Tibial nerve (tissue), 4 donors: Measurements from ENCODE around the gene C8G. TPM values are rescaled to one million over a fixed set of nuclear protein-coding genes. Genes with fewer than 3 reads are reported as not detected.
A peak's percentile ranks its signal among the peaks of the same experiment; 100 is the strongest.

Source experiments
- DNase-seq, 2 donors: peaks; one replicate each; pipeline ENCODE4 v3.0.0-alpha.2; 2019; ENCODE audit warnings: low spot score in 2 of 2
- H3K27ac ChIP-seq, 4 donors: fragments of 200-600 bp; sonication (generic) in 3 of 4; one replicate each; pipeline ENCODE4 v1.5.1; 2017 to 2019; ENCODE audit warnings: mild to moderate bottlenecking in 1 of 4
- H3K27me3 ChIP-seq, 2 donors: fragments of 200-600 bp; sonication (generic) in 1 of 2; one replicate each; pipeline versions ENCODE4 v1.5.1 to v1.6.0; 2017 to 2019
- H3K36me3 ChIP-seq, 3 donors: fragments of 200-600 bp; sonication (generic); one replicate each; pipeline ENCODE4 v1.5.1; 2018 to 2019
- H3K4me1 ChIP-seq, 4 donors: fragments of 200-600 bp; sonication (generic) in 3 of 4; one replicate each; pipeline ENCODE4 v1.5.1; 2017 to 2019
- H3K4me3 ChIP-seq, 4 donors: fragments of 200-600 bp; sonication (generic) in 3 of 4; one replicate each; pipeline ENCODE4 v1.5.1; 2017 to 2019; ENCODE audit warnings: mild to moderate bottlenecking in 1 of 4, moderate library complexity in 1 of 4
- H3K9me3 ChIP-seq, 4 donors: fragments of 200-600 bp; sonication (generic) in 3 of 4; one replicate each; pipeline ENCODE4 v1.5.1; 2017 to 2019
- EP300 ChIP-seq, 2 donors: sonication (generic); formaldehyde crosslinking; IDR thresholded peaks; one replicate each; pipeline ENCODE4 v1.6.1; 2017; ENCODE audit warnings: antibody characterized with exemption in 2 of 2, mild to moderate bottlenecking in 1 of 2
- POLR2A ChIP-seq, 2 donors: fragments of 450-650 bp; IDR thresholded peaks; one replicate each; pipeline ENCODE4 v1.6.1; 2017; ENCODE audit warnings: antibody characterized with exemption in 2 of 2, mild to moderate bottlenecking in 2 of 2, moderate library complexity in 2 of 2
- WGBS, 2 donors: methylation state at CpG; one replicate each; pipeline ENCODE4 v1.1.5; 2018; 5-methylcytosine and 5-hydroxymethylcytosine counted together
- total RNA-seq, 4 donors: library from RNA; depleted of rRNA; stranded (reverse); fragments of >200 nt; gene quantifications; one replicate each; pipeline ENCODE4 v1.1.0, GENCODE V29; 2016
- TF ChIP-seq, protein P1 (sequence below), 5 experiments: fragments of 200-600 bp in 3 of 5; fragments of 450-650 bp in 2 of 5; sonication (generic) in 3 of 5; IDR thresholded peaks; one replicate each; pipeline ENCODE4 v1.5.1; 2016 to 2019; ENCODE audit warnings: antibody characterized with exemption in 5 of 5, mild to moderate bottlenecking in 3 of 5, moderate library complexity in 2 of 5

Gene C8G
- total RNA-seq, 4 donors from 2014 or later, result 3.3 to 5.1 TPM; not detected in 2

DNA sequence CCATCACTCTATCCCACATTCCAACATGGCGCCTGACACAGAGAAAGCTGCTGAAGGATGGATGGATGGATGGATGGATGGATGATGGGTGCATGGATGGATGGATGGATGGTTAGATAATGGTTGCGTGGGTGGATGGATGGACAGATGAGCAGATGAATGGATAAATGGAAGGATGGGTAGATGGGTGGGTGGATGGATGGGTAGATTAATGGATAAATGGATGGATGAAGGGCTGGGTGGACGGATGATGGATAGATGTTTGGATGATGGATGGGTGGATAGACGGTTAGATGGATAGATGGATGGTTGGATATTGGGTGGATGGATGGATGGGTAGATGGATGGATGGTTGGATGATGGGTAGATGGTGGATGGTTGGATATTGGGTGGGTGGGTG is 11.6 kb downstream of the C8G start:
- Histone ChIP-seq H3K36me3 (no peaks in the 10 kb centered on the region), H3K4me3 (no peak overlapping the region), H3K9me3 (no peaks in the 10 kb centered on the region), H3K27me3 (no peaks in the 10 kb centered on the region), H3K4me1 (peaks cover 0 to 48% (median 16%) of the 10 kb centered on the region in 4 donors), H3K27ac (no peak overlapping the region)
- DNase-seq, result no peak
- WGBS, 2 donors, result 94 to 95% methylated on average over 4 of the region's 4 CpGs
- TF ChIP-seq, protein P1, sequence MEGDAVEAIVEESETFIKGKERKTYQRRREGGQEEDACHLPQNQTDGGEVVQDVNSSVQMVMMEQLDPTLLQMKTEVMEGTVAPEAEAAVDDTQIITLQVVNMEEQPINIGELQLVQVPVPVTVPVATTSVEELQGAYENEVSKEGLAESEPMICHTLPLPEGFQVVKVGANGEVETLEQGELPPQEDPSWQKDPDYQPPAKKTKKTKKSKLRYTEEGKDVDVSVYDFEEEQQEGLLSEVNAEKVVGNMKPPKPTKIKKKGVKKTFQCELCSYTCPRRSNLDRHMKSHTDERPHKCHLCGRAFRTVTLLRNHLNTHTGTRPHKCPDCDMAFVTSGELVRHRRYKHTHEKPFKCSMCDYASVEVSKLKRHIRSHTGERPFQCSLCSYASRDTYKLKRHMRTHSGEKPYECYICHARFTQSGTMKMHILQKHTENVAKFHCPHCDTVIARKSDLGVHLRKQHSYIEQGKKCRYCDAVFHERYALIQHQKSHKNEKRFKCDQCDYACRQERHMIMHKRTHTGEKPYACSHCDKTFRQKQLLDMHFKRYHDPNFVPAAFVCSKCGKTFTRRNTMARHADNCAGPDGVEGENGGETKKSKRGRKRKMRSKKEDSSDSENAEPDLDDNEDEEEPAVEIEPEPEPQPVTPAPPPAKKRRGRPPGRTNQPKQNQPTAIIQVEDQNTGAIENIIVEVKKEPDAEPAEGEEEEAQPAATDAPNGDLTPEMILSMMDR (IDR thresholded peaks at IDR 0.05), result no peak
- TF ChIP-seq POLR2A (IDR thresholded peaks at IDR 0.05), result no peak
- TF ChIP-seq EP300 (IDR thresholded peaks at IDR 0.05), result no peak

DNA sequence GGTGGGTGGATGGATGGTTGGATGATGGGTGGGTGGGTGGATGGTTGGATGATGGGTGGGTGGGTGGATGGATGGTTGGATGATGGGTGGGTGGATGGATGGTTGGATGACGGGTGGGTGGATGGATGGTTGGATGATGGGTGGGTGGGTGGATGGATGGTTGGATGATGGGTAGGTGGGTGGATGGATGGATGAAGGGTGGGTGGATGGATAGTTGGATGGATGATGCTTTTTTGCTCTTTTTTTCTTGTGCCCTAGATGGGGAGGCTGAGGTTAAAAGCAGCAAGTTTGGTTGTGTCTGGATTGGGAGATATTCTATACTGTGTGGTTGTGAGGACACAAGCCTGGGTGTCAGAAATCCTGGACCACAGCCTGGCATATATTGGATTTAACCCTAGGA is 12.4 kb downstream of the C8G start:
- Histone ChIP-seq H3K27me3 (no peaks in the 10 kb centered on the region), H3K27ac (peak overlapping the region in 1 of 4 donors; percentile 88), H3K4me1 (peaks cover 0 to 47% (median 11%) of the 10 kb centered on the region in 4 donors), H3K9me3 (no peaks in the 10 kb centered on the region), H3K36me3 (no peaks in the 10 kb centered on the region), H3K4me3 (no peak overlapping the region)
- 87 to 88% methylated on average over 1 of the region's 1 CpG for WGBS, 2 donors
- TF ChIP-seq, protein P1 (IDR thresholded peaks at IDR 0.05), result no peak
- TF ChIP-seq POLR2A (IDR thresholded peaks at IDR 0.05), result no peak
- no peak for TF ChIP-seq EP300 (IDR thresholded peaks at IDR 0.05)
- DNase-seq, result no peak

DNA sequence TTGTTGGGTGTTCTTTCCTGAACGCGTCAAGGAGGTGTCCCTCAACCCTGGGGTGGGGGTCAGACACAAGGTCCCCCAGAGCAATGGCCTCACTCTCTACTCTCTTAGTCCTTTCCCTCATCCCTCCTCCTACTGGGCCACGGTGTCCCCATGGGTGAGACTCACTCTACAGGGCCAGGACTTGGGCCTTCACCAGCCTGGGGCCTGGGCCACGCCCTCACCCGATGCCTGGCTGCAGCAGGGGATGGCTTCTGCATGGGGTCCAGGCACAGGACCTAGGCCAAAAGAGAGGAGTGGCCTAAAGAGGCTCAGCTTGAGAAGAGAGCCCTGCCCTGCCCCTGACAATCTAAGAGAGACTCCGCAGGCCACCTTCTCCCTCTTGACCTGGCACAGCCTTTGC is 12.9 kb downstream of the C8G start:
- Histone ChIP-seq H3K27ac (peak overlapping the region in 2 of 4 donors; percentile 65 to 88), H3K9me3 (no peaks in the 10 kb centered on the region), H3K4me3 (no peak overlapping the region), H3K36me3 (no peaks in the 10 kb centered on the region), H3K4me1 (peaks cover 0 to 46% (median 11%) of the 10 kb centered on the region in 4 donors), H3K27me3 (no peaks in the 10 kb centered on the region)
- WGBS, 2 donors, result 93% methylated on average over 6 of the region's 6 CpGs
- DNase-seq, result no peak
- TF ChIP-seq EP300 (IDR thresholded peaks at IDR 0.05) (no peak), POLR2A (IDR thresholded peaks at IDR 0.05) (no peak)
- TF ChIP-seq, protein P1 (IDR thresholded peaks at IDR 0.05), result no peak

DNA sequence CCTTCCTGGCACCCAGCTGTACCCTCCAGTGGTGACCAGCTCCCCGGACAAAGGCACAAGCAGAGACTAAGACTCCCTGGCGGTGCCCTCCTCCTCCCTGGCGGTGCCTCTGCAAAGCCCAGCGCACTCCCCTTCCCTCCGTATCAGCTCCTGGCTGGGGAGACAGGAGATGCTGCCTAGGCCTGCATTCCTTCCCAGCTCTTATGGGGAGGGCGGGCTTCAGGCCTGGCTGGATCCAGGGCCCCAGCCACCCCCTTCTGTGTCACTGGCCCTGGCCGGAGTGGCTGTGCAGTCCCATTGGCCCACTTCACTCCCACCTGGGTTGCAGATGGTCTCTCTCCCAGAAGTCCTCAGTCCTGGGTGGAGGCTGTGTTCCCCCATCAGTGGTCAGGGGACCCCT is 13.4 kb downstream of the C8G start:
- Histone ChIP-seq H3K27me3 (no peaks in the 10 kb centered on the region), H3K27ac (peak overlapping the region in 3 of 4 donors; percentile 65 to 88 (median 85)), H3K9me3 (no peaks in the 10 kb centered on the region), H3K4me1 (peaks cover 0 to 51% (median 11%) of the 10 kb centered on the region in 4 donors), H3K36me3 (no peaks in the 10 kb centered on the region), H3K4me3 (no peak overlapping the region)
- TF ChIP-seq POLR2A (IDR thresholded peaks at IDR 0.05), result no peak
- TF ChIP-seq, protein P1 (IDR thresholded peaks at IDR 0.05), result no peak
- no peak for TF ChIP-seq EP300 (IDR thresholded peaks at IDR 0.05)
- 85 to 94% methylated on average over 7 of the region's 7 CpGs for WGBS, 2 donors
- DNase-seq, result no peak

GRCh38 chr9:136958898-136959850 is 14.1 kb downstream of the C8G start:
- WGBS, 2 donors, result 79 to 90% methylated on average over 6 to 27 of the region's 28 CpGs
- no peak for TF ChIP-seq EP300 (IDR thresholded peaks at IDR 0.05)
- TF ChIP-seq, protein P1 (IDR thresholded peaks at IDR 0.05), result no peak
- no peak for TF ChIP-seq POLR2A (IDR thresholded peaks at IDR 0.05)
- DNase-seq, result no peak

More at GRCh38 chr9:136958898-136959850, 14.1 kb downstream of the C8G start:
- peak overlapping the region; percentile 28 to 88 (median 75) for H3K27ac ChIP-seq
- H3K4me1 ChIP-seq, result peaks cover 0 to 58% (median 12%) of the 10 kb centered on the region in 4 donors
- no peaks in the 10 kb centered on the region for H3K9me3 ChIP-seq
- H3K36me3 ChIP-seq, result no peaks in the 10 kb centered on the region
- H3K27me3 ChIP-seq, result no peaks in the 10 kb centered on the region
- H3K4me3 ChIP-seq, result no peak overlapping the region
